Measurements from ENCODE around the gene MPP4.

MPP4 gene

DNA sequence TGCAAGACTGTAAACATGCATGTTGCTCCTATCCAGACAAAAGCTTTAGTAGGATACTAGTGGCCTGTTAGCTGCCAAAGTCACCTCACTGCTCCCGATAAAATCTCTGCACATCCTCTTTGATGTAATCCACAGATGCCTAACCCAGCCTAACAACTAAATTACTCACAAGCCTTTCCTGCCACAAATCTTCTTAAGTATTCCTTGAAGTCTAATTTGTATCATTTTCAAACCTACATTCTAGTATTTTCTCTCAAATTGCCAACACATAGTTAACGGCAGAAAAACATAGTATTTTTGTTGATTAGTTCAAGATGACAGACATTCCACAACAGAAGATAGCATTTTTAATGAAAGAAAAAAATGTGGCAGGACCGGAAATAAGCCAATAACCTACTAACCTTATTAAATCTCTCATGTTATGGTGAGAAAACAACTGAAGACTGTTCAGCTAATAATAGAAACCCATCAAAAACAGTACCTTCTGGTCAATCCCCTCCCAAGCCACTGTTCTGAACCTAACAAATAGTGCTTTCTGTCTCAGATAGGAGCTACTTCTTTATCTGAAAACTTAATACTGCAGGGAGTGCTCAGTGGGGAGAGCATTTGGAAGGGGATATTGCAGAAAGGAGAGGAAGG lies at the start of gene MPP4:
MPP4 (minus strand) TSS at position 57 of the 639 bp plus-strand sequence. CDS start 4,690 bp downstream, outside the sequence.
- DNase-seq (ENCODE audit: low spot score) = no peak

DNA sequence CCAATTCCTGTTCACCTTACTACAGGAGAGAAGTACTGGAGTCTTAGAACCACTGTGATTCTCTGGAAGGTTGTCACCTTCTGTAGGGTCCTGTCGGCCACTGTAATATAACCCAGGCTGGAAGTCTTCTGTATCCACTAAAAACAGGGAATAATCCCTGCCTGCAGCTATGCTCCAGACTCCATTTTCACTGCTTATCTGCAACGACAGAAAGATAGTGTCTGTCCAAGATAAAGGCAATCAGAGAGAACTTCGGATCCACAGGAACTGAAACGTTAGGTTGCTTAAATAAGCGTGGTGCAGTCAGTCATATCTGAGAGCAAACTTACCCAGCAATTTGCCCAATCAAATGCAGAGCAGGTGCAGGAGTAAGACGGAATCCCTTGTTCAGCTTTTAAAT lies 48.1 kb upstream of the MPP4 start:
- DNase-seq (ENCODE audit: low spot score) = no peak

DNA sequence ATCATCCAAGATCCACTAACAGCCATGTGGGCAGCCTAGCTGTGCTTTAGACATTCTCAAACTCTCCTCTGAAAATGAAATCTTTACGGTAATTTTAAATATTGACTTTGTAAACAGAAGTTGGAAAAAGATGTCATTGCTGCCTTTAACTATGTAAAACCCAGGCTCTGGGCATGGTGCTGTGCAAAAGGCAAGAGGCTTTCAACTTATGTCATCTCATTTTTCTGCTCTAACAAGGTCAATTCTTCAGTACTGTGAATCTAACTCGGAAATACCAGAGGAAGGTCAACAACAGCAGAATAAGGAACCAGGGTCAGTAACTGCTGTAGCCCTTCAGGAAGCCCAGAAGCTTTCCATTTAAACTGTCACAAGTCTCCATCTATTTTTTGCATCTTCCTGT lies 37.0 kb upstream of the MPP4 start:
- DNase-seq (ENCODE audit: low spot score) = no peak

GRCh38 chr2:201734111-201734510 lies 35.7 kb upstream of the MPP4 start:
- DNase-seq (ENCODE audit: low spot score) = no peak

- no peak for DNase-seq (ENCODE audit: low spot score)
These were observed 35.1 kb upstream of the MPP4 start for GRCh38 chr2:201733544-201733943.

- DNase-seq (ENCODE audit: low spot score) = no peak
These were observed 32.3 kb upstream of the MPP4 start for GRCh38 chr2:201730651-201731285.

- no peak for DNase-seq (ENCODE audit: low spot score)
These were observed 17.0 kb upstream of the MPP4 start for GRCh38 chr2:201715459-201715858.

GRCh38 chr2:201712726-201713125 lies 14.3 kb upstream of the MPP4 start:
- no peak for DNase-seq (ENCODE audit: low spot score)

DNA sequence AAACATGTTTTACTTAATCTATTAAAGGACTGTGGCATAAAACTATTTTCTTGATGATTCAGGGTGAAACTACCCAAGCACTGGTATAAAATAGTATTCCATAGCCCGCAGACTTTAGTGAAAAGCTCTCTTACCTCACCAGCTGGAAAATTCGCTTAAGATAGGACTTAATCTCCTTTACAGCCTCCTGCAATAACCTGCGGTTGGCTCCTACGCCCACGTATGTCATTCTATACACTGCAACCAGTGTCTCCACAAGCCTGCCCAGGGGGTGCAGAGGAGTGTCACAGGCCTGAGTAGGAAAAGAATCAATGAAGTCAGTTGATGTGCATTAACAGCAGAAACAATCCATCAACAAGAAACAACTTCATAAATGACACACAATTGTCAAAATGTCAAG lies 11.3 kb upstream of the MPP4 start:
- DNase-seq (ENCODE audit: low spot score) = no peak

DNA sequence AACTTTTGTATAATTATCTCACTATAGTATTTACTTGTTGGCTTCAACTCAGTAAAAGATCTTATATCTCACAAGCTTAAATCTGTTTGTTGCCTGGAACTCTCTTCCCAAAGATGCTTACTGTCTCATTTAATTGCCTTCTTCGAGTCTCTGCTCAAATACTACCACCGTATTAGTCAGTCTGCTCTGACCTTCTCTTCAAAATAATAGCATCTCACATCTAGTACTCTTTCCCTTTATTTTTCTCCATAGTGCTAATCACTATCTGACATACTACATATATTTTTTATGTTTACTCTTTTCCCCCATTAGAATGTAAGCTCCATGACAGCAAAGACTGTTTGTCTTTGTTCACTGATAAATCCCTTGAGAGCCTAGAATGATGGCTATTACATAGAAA lies 10.6 kb upstream of the MPP4 start:
- DNase-seq (ENCODE audit: low spot score) = no peak

- DNase-seq (ENCODE audit: low spot score) = no peak
These were observed 9.3 kb upstream of the MPP4 start for GRCh38 chr2:201707753-201708152.

DNA sequence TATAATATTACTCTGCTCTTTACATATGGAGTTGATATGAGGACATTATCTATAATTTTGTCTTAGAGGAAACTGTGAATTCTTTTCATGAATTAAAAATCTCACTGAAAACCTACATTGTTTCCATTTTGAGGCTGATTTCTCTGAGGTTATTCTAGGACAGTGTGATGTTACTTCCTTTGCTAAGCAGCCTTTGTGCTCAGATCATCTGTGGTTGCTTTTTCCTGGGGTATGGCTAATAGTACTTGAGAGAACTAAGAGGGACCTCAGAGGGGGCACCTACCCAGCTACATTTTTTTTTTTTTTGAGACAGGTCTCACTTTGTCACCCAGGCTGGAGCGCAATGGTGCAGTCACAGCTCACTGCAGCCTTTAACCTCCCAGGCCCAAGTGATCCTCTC lies 8.7 kb upstream of the MPP4 start:
- no peak for DNase-seq (ENCODE audit: low spot score)

DNA sequence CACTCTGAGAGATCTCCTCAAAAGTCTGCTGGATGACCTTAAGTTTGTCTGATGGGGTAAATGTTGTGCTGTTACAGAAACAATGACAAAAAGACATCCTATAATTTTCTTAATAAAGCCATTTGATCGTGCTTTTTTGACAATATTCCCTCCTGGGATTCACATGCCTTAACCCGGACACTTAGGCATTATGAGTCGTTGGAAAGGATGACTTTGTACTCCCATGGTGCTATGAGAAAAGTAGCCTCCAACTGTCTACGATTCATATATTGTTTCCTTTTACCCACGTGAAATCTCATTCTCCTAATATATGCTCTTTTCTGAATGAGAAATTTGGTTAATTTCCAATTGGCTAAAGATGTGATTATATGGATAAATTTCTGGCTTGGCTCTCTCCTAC lies 6.1 kb upstream of the MPP4 start:
- DNase-seq (ENCODE audit: low spot score) = no peak

- no peak for DNase-seq (ENCODE audit: low spot score)
These were observed 3.2 kb upstream of the MPP4 start for GRCh38 chr2:201701646-201702045.

GRCh38 chr2:201699416-201699815 lies 972 bp upstream of the MPP4 start:
- DNase-seq (ENCODE audit: low spot score) = no peak

- DNase-seq (ENCODE audit: low spot score) = no peak
These were observed 545 bp downstream of the MPP4 start for GRCh38 chr2:201697899-201698298.

GRCh38 chr2:201696151-201696659 lies 2.2 kb downstream of the MPP4 start:
- DNase-seq (ENCODE audit: low spot score) = no peak

GRCh38 chr2:201685156-201685555 lies 13.3 kb downstream of the MPP4 start:
- DNase-seq (ENCODE audit: low spot score) = no peak

- peak; percentile 25 for DNase-seq (ENCODE audit: low spot score)
These were observed 17.7 kb downstream of the MPP4 start for GRCh38 chr2:201680743-201681142.

- no peak for DNase-seq (ENCODE audit: low spot score)
These were observed 20.0 kb downstream of the MPP4 start for GRCh38 chr2:201678401-201678800.

DNA sequence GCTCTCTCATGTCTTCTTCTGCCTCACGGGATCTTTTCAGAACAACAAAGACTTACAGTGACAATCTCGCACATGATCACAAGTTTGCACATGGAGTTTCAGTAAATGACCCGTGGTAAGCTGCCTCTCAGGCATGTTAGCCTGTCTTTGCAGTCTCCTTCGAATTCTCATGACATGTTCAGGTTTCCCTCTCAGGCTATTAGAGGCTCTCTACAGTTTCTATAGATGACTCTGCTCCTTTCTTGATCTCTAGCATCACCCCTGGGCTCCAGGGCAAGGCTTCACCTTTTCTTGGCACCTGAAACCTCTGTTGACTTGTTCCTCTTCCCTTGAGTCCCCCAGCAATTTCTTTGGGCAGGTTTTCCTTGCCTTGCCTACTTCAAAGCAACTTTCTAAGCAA lies 23.0 kb downstream of the MPP4 start:
- DNase-seq (ENCODE audit: low spot score) = no peak

GRCh38 chr2:201674794-201675193 lies 23.6 kb downstream of the MPP4 start:
- no peak for DNase-seq (ENCODE audit: low spot score)

GRCh38 chr2:201674298-201674697 lies 24.1 kb downstream of the MPP4 start:
- DNase-seq (ENCODE audit: low spot score) = no peak

DNA sequence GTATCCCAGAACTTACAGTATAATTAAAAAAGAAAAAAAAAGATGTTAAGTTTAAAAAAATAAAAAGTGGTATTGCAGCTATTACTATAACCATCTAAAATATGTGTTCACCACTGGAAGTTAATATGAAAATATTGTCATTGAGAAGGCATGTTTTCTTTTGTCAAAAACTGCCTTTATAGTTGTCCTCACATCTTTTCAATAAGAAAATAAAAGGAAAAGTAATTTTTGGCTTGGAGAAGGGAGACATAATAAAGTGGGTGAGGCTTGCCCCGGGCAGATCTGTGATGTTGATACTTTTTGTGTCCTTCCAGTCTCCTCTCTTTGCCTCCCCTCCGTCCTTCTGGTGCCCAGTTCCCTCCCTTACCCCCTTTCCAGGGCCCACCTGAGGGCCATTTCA lies 24.9 kb downstream of the MPP4 start:
- no peak for DNase-seq (ENCODE audit: low spot score)

All from germinal center (tissue), 1 donor.